Parathyroid adenoma (tissue), 2 donors: ENCODE measurements around the gene KNL1.

Experiments used
- H2AFZ ChIP-seq: fragments of 300-600 bp; sonication (generic); one replicate; pipeline ENCODE4 v1.7.0; 2017; ENCODE audit warnings: antibody characterized with exemption, mild to moderate bottlenecking
- H3K27ac ChIP-seq: fragments of 300-600 bp; sonication (generic); one replicate; pipeline ENCODE4 v1.7.0; 2017
- H3K27me3 ChIP-seq: fragments of 300-600 bp; sonication (generic); one replicate; pipeline ENCODE4 v1.7.0; 2017; ENCODE audit warnings: low read length; ENCODE audit not compliant: control insufficient read depth, insufficient read depth
- H3K36me3 ChIP-seq: fragments of 300-600 bp; sonication (generic); one replicate; pipeline ENCODE4 v1.7.0; 2017; ENCODE audit warnings: low read length; ENCODE audit not compliant: control insufficient read depth, insufficient read depth
- H3K4me1 ChIP-seq: fragments of 300-600 bp; sonication (generic); one replicate; pipeline ENCODE4 v1.7.0; 2017; ENCODE audit warnings: control low read depth
- H3K4me2 ChIP-seq: fragments of 300-600 bp; sonication (generic); one replicate; pipeline ENCODE4 v1.7.0; 2017; ENCODE audit warnings: low read length
- H3K4me3 ChIP-seq: fragments of 300-600 bp; sonication (generic); one replicate; pipeline ENCODE4 v1.7.0; 2017; ENCODE audit warnings: low read depth, low read length
- H3K79me2 ChIP-seq: fragments of 300-600 bp; sonication (generic); one replicate; pipeline ENCODE4 v1.7.0; 2017; ENCODE audit warnings: control low read depth
- H3K9ac ChIP-seq: fragments of 300-600 bp; sonication (generic); one replicate; pipeline ENCODE4 v1.7.0; 2017; ENCODE audit warnings: mild to moderate bottlenecking
- H3K9me3 ChIP-seq: fragments of 300-600 bp; sonication (generic); one replicate; pipeline ENCODE4 v1.7.0; 2017; ENCODE audit warnings: low read length; ENCODE audit not compliant: control insufficient read depth
- CTCF ChIP-seq: fragments of 300-600 bp; sonication (generic); IDR thresholded peaks from one replicate; pipeline ENCODE4 v1.7.0; 2017; ENCODE audit warnings: antibody characterized with exemption, mild to moderate bottlenecking
- donor health status: primary hyperparathyroidism.

The KNL1 gene

GRCh38 chr15:40594429-40594836, 384 bp downstream of the KNL1 start:
- H3K4me1 ChIP-seq: no peaks in the 10 kb centered on the region
- H3K36me3 ChIP-seq: no peaks in the 10 kb centered on the region
- peak overlapping the region; percentile 96 for H3K27ac ChIP-seq
- TF ChIP-seq CTCF: no peak
- H3K4me2 ChIP-seq: peak overlapping the region; percentile 92
- no peaks in the 10 kb centered on the region for H3K79me2 ChIP-seq
- peak overlapping the region; percentile 90 for H3K4me3 ChIP-seq
- no peak overlapping the region for H3K9ac ChIP-seq
- no peaks in the 10 kb centered on the region for H3K27me3 ChIP-seq
- no peaks in the 10 kb centered on the region for H3K9me3 ChIP-seq
- peak overlapping the region; percentile 87 for H2AFZ ChIP-seq

GRCh38 chr15:40595219-40595618, 1.2 kb downstream of the KNL1 start:
- Histone ChIP-seq H3K36me3 (no peaks in the 10 kb centered on the region), H2AFZ (peak overlapping the region; percentile 87), H3K27me3 (no peaks in the 10 kb centered on the region), H3K4me2 (peak overlapping the region; percentile 92), H3K27ac (no peak overlapping the region), H3K9ac (no peak overlapping the region), H3K9me3 (no peaks in the 10 kb centered on the region), H3K4me1 (no peaks in the 10 kb centered on the region), H3K79me2 (no peaks in the 10 kb centered on the region), H3K4me3 (no peak overlapping the region)
- TF ChIP-seq CTCF: no peak

- no peak overlapping the region for H2AFZ ChIP-seq
- H3K4me2 ChIP-seq: no peak overlapping the region
- no peaks in the 10 kb centered on the region for H3K36me3 ChIP-seq
- no peaks in the 10 kb centered on the region for H3K9me3 ChIP-seq
- H3K4me1 ChIP-seq: no peaks in the 10 kb centered on the region
- TF ChIP-seq CTCF: no peak
- H3K4me3 ChIP-seq: no peak overlapping the region
- H3K79me2 ChIP-seq: no peaks in the 10 kb centered on the region
- no peaks in the 10 kb centered on the region for H3K27me3 ChIP-seq
- H3K27ac ChIP-seq: no peak overlapping the region
- H3K9ac ChIP-seq: no peak overlapping the region
These were observed 1.7 kb downstream of the KNL1 start for GRCh38 chr15:40595773-40596172.

- Histone ChIP-seq H3K9me3 (no peaks in the 10 kb centered on the region), H3K4me1 (no peaks in the 10 kb centered on the region), H3K27ac (no peak overlapping the region), H3K36me3 (no peaks in the 10 kb centered on the region), H3K9ac (no peak overlapping the region), H3K27me3 (no peaks in the 10 kb centered on the region), H3K79me2 (no peaks in the 10 kb centered on the region), H3K4me3 (no peak overlapping the region), H3K4me2 (no peak overlapping the region), H2AFZ (no peak overlapping the region)
- no peak for TF ChIP-seq CTCF
These were observed 3.0 kb downstream of the KNL1 start for GRCh38 chr15:40597024-40597423.

GRCh38 chr15:40598126-40598525, 4.1 kb downstream of the KNL1 start:
- Histone ChIP-seq H3K4me3 (no peak overlapping the region), H3K9me3 (no peaks in the 10 kb centered on the region), H3K4me1 (no peaks in the 10 kb centered on the region), H3K9ac (no peak overlapping the region), H3K36me3 (no peaks in the 10 kb centered on the region), H3K27ac (no peak overlapping the region), H3K79me2 (no peaks in the 10 kb centered on the region), H3K27me3 (no peaks in the 10 kb centered on the region), H3K4me2 (no peak overlapping the region), H2AFZ (no peak overlapping the region)
- no peak for TF ChIP-seq CTCF
